HAP-1 (cell line): Measurements from ENCODE around the gene MAPK8.

ENCODE experiments used
- DNase-seq, 2 experiments: peaks; one replicate each; pipeline ENCODE4 v3.0.0-alpha.2; 2016 to 2020; ENCODE audit warnings: low spot score in 2 of 2
- H3K27me3 ChIP-seq: fragments of 250-450 bp; sonication (Bioruptor Pico); 2 replicates; pipeline ENCODE4 v1.5.1; 2020; ENCODE audit warnings: low read depth, mild to moderate bottlenecking, moderate library complexity
- H3K36me3 ChIP-seq: fragments of 250-450 bp; sonication (Bioruptor Pico); replicated peaks from 2 replicates; pipeline ENCODE4 v1.5.1; 2020; ENCODE audit warnings: mild to moderate bottlenecking
- H3K4me1 ChIP-seq: fragments of 250-450 bp; sonication (Bioruptor Pico); 2 replicates; pipeline ENCODE4 v1.5.1; 2020; ENCODE audit warnings: mild to moderate bottlenecking
- H3K4me3 ChIP-seq: fragments of 250-450 bp; sonication (Bioruptor Pico); 2 replicates; pipeline ENCODE4 v1.5.1; 2020; ENCODE audit warnings: mild to moderate bottlenecking, moderate library complexity
- H3K9me3 ChIP-seq: fragments of 250-450 bp; sonication (Bioruptor Pico); 2 replicates; pipeline ENCODE4 v1.5.1; 2020; ENCODE audit warnings: mild to moderate bottlenecking, moderate library complexity
- in situ Hi-C: fragments of 300-500 bp; cut with MboI; formaldehyde crosslinking; loops from 3 replicates; pipeline ENCODE4 v1.14.3; 2020; ENCODE audit warnings: low sequenced_read_pairs, inconsistent platforms, mixed read lengths

The MAPK8 gene

DNA sequence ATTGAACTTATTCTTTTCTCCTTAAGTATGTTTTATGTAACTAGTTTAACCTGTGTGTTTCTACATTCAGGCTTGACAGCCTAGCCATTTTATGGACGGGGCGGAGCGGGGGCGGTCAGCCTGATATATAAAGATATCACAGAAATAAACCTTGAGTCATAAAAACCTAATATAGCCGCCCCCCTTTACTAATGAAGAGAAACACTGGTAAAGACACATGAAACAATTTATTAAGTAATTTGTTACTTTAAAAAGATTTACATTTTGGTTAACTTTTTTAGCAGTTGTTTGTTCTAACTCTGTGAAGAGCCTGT is 84.0 kb downstream of the MAPK8 start:
- H3K27me3 ChIP-seq, result no peaks in the 10 kb centered on the region
- in situ Hi-C loops, result no loop called here
- no peaks in the 10 kb centered on the region for H3K9me3 ChIP-seq
- H3K4me1 ChIP-seq, result no peaks in the 10 kb centered on the region
- DNase-seq, result no peak
- no peak overlapping the region for H3K4me3 ChIP-seq
- H3K36me3 ChIP-seq, result no peaks in the 10 kb centered on the region

DNA sequence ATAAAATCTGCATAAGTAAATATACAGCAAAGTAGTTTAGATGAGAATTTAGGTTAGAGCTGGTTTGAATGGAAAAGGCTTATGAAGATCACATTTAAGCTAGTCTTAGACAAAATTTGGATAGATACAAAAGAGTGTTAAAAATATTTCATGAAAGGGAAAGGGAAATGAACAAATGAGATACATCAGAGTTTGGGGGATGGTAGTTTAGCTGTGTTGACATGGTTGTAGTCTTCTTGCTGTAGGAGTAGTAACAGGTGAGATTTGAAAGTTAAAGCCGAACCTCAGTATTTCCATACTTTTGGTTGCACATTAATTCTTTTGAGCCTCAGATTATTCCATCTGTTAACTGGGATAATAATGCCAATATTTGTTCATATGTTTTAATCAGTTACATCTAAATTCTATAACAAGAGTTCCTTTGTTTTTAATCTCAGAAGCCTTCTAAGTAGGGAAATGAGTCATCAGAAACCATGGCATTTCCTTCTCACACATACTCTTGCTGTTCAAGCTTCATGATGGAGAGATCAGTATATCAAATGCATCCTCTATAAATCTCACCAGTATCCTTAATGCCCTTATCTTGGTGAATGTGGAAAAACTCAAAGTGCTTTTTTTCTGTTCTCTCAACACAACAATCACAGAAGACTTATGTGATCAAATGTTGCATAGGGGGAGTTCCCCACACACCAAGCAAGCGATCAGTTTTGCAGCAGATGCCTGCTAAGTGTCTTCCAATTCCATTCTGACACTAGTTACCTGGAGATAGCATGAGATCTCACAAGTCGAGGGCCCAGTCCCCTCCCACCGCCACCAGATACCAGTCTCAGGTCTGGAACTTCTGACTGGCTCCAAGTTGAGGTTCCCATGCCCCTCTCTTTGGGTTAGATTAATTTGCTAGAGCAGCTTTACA is 84.7 kb downstream of the MAPK8 start:
- H3K27me3 ChIP-seq, result no peaks in the 10 kb centered on the region
- in situ Hi-C loops, result no loop called here
- no peak for DNase-seq
- no peaks in the 10 kb centered on the region for H3K4me1 ChIP-seq
- no peaks in the 10 kb centered on the region for H3K36me3 ChIP-seq
- no peaks in the 10 kb centered on the region for H3K9me3 ChIP-seq
- no peak overlapping the region for H3K4me3 ChIP-seq

DNA sequence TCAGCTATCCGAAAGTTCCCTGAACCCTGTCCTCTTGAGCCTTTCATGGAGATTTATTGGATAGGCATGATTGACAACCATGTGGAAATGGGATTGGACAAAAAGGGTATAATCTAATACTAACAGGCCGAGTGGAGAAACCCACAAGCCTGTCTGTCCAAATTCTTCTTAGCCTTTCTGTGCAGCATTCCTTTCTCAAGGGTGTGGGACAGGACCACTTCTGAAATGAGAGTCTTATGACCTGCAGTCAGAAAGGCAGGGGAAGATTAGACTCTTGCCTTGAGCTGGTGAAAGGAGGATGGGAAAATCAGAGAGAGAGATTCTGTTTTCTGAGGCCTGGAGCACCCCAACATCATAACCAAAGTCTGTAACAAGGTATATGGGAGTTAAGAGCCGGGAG is 85.5 kb downstream of the MAPK8 start:
- in situ Hi-C loops, result no loop called here
- H3K4me1 ChIP-seq, result no peaks in the 10 kb centered on the region
- H3K9me3 ChIP-seq, result no peaks in the 10 kb centered on the region
- no peak overlapping the region for H3K4me3 ChIP-seq
- DNase-seq, result no peak
- no peaks in the 10 kb centered on the region for H3K27me3 ChIP-seq
- no peaks in the 10 kb centered on the region for H3K36me3 ChIP-seq

DNA sequence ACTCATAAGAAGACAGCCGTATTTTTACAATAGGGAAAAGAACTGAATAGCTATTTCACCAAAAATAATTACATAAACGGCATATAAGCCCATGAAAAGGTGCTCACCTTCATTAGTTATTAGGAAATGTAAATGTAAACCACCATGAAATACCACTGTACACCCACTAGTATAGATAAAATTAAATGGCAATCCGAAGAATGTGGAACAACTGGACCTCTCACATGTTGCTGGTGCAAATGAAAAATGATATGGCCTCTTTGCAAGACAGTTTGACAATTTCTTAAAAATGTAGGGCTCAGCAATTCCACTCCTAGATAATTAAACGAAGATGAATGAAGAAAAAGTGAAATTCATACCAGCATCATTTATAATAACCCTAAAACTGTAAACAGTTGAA is 91.8 kb downstream of the MAPK8 start:
- Histone ChIP-seq H3K4me3 (no peak overlapping the region), H3K4me1 (peaks cover 15% of the 10 kb centered on the region), H3K9me3 (no peaks in the 10 kb centered on the region), H3K36me3 (no peaks in the 10 kb centered on the region), H3K27me3 (no peaks in the 10 kb centered on the region)
- no peak for DNase-seq
- in situ Hi-C loops, result no loop called here

DNA sequence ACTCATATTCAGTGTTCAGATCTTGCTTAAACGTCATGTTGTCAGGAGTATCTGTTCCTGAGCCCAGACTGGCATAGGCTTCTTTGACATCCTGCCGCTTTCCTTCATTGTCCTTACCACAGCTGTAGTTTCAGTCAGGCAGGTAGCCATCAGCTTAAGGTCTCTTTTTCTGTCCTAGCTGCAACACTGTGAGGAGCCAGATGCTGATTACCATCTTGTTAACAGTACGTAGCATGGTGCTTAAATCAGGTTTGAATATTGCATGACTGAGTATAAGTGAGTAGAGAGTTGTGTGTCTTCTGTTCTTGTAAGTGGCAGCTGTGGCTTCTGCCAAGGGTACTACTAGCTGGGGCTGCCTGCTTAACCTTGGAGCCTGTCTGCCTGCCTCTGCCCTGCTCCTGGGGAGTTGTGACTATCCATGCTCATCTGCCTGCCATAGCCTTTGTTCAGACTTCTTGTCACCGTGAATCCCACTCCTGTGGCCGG is 92.6 kb downstream of the MAPK8 start:
- in situ Hi-C loops, result no loop called here
- H3K9me3 ChIP-seq, result no peaks in the 10 kb centered on the region

DNA sequence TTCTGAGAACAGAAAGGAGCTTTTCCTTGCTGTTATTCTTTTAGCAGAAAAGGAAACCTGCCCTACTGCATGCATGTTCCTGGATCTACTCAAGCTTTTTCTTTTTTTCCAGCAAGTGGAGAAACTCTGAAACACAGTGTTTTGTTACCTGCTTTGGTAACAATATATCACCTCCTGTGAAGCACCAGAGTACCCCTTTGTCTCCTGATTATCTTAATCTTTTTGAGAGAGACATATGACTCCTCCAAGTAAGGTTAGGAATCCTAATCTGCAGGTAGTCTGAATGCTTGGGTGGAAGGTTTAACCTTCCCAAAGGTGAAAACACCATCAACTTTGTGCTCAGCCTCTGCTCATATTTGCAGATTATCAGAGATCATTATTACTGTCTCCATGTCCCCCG is 93.1 kb downstream of the MAPK8 start:
- in situ Hi-C loops, result no loop called here
- H3K4me3 ChIP-seq, result no peak overlapping the region
- H3K27me3 ChIP-seq, result no peaks in the 10 kb centered on the region
- H3K36me3 ChIP-seq, result no peaks in the 10 kb centered on the region
- H3K9me3 ChIP-seq, result no peaks in the 10 kb centered on the region
- no peak for DNase-seq
- peaks cover 15% of the 10 kb centered on the region for H3K4me1 ChIP-seq

More for the DNA sequence above, 92.6 kb downstream of the MAPK8 start:
- DNase-seq, result no peak
- Histone ChIP-seq H3K4me3 (no peak overlapping the region), H3K36me3 (no peaks in the 10 kb centered on the region), H3K27me3 (no peaks in the 10 kb centered on the region), H3K4me1 (peaks cover 15% of the 10 kb centered on the region)

DNA sequence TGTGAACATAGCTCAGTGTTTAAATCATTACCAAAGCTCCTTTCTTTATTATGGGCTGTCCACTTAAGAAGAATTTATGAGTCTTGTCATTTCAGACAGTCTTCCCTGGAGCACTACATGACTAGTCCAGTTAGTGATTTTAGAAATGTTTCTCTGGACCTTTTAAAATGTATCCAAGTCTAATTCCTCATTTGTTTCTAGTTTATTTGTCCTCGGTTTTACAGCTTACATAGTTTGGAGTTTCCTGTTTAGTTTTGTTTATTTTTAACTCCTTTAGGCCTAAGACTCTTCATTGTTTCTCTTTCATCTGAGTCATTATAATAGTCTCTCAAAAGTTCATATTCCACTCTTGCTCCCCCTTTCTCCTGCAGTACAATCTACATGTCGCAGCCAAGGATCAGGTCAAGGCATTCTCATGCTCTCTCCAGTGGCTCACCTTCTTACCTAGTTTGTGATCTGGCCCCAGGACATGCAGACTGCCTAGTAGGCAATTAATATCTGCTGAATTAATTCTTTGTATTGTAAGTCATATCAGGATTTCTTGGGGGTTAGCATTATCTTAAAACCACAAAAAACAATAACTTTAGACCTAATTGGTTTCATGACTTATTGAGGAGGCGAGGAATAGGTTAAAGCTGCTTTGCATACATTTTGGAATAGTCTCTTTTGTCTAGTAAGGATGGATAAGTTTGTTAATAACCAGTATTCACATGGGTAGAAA is 93.8 kb downstream of the MAPK8 start:
- in situ Hi-C loops, result no loop called here
- DNase-seq, result peak in 1 of 2 experiments; percentile 3
- H3K27me3 ChIP-seq, result no peaks in the 10 kb centered on the region

DNA sequence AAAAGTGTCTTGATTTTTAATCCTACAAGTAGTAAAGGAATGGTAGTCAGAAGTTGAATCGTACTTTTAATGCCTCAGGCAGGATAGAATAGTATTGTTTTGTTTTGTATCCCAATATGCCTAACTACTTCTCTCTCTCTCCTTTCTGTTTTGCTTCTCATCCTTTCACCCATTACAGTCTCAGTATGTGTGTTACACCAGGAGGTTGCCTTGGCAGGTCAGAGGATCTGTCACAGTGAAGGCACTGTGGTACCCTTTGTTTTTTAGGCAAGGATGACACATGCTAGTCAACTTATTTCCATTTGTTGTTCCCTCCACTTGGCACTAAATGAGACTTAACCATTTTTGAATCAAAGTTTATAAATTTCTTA is 94.4 kb downstream of the MAPK8 start:
- Histone ChIP-seq H3K4me3 (no peak overlapping the region), H3K9me3 (no peaks in the 10 kb centered on the region), H3K36me3 (no peaks in the 10 kb centered on the region), H3K27me3 (no peaks in the 10 kb centered on the region), H3K4me1 (peaks cover 15% of the 10 kb centered on the region)
- DNase-seq, result no peak
- in situ Hi-C loops, result no loop called here

More for the DNA sequence above, 93.8 kb downstream of the MAPK8 start:
- H3K9me3 ChIP-seq, result no peaks in the 10 kb centered on the region
- H3K36me3 ChIP-seq, result no peaks in the 10 kb centered on the region
- H3K4me1 ChIP-seq, result peaks cover 15% of the 10 kb centered on the region
- no peak overlapping the region for H3K4me3 ChIP-seq

DNA sequence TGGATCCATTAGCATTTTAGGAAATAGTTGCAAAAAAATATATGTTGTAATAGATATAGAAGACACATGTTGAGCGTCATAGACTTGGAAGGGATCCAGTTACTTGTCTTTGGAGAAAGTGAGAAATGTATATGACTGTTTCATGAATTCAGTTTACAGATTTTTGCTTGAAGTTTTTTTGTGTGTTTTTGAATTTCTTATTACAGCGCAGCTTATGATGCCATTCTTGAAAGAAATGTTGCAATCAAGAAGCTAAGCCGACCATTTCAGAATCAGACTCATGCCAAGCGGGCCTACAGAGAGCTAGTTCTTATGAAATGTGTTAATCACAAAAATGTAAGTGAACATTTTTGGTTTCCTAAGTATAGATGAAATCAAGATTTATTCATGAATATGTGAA is 98.2 kb downstream of the MAPK8 start:
- Histone ChIP-seq H3K4me1 (peaks cover 13% of the 10 kb centered on the region), H3K27me3 (no peaks in the 10 kb centered on the region), H3K9me3 (no peaks in the 10 kb centered on the region), H3K36me3 (no peaks in the 10 kb centered on the region), H3K4me3 (no peak overlapping the region)
- in situ Hi-C loops, result no loop called here
- no peak for DNase-seq

DNA sequence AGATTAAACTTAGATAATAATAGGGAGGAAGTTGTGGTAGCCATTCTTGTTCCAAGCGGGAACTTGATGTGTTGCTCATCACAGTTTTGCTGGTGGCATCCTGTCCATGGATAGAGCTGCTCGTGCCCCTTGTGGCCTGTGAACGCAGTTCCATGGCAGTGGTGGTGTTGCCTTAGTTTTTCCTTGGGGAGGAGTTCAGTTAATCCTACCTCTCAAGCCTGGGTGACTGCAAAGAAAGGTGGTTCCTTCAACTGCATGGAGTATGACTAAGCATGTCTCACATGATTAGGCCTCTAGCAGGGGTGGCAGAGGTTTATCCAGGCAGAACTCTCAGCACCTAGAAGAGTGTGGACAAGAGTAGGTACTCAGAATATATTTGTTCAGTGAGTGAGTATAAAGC is 99.7 kb downstream of the MAPK8 start:
- Histone ChIP-seq H3K27me3 (no peaks in the 10 kb centered on the region), H3K4me3 (no peak overlapping the region), H3K36me3 (no peaks in the 10 kb centered on the region), H3K9me3 (no peaks in the 10 kb centered on the region), H3K4me1 (peaks cover 7% of the 10 kb centered on the region; the same call in 1 of the 2 replicates)
- in situ Hi-C loops, result no loop called here
- DNase-seq, result no peak

DNA sequence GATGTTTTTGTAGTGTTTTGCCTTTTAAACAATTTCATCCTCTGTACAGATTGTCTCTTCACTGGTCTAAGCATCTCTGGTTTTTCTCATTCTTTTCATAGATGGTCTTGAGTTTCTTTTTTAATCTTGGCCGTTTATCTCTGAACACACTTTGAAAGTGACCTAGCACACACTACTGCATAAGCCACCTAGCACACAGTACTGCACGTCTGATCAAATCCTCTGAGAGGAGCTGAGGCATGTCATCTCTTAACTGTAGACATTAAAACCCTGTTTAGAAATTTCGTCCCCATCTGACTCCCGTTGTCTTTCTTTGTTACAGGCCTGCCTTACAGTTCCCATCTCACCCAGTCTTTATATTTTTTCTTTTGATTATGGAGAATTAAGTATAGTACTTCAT is 100.2 kb downstream of the MAPK8 start:
- Histone ChIP-seq H3K4me3 (no peak overlapping the region), H3K36me3 (no peaks in the 10 kb centered on the region), H3K27me3 (no peaks in the 10 kb centered on the region), H3K9me3 (no peaks in the 10 kb centered on the region), H3K4me1 (peaks cover 7% of the 10 kb centered on the region; the same call in 1 of the 2 replicates)
- in situ Hi-C loops, result no loop called here
- no peak for DNase-seq

DNA sequence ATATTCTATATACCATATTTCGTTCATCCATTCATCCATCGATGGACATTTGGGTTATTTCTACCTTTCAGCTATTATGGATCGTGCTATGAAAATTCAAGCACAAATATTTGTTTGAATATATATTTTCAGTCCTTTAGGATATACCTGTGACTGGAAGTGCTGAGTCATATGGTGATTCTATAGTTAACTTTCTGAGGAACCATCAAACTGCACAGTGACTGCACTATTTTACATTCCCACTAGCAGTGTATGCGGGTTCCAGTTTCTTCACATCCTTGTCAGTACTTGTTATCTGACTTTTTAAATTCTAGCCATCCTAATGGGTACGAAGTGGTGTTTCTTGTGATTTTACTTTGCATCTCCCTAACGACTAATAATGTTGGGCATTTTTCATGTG is 104.0 kb downstream of the MAPK8 start:
- H3K4me1 ChIP-seq, result peaks cover 9% of the 10 kb centered on the region
- in situ Hi-C loops, result no loop called here
- H3K4me3 ChIP-seq, result no peak overlapping the region
- no peaks in the 10 kb centered on the region for H3K9me3 ChIP-seq
- no peak for DNase-seq
- no peaks in the 10 kb centered on the region for H3K27me3 ChIP-seq
- H3K36me3 ChIP-seq, result no peaks in the 10 kb centered on the region

DNA sequence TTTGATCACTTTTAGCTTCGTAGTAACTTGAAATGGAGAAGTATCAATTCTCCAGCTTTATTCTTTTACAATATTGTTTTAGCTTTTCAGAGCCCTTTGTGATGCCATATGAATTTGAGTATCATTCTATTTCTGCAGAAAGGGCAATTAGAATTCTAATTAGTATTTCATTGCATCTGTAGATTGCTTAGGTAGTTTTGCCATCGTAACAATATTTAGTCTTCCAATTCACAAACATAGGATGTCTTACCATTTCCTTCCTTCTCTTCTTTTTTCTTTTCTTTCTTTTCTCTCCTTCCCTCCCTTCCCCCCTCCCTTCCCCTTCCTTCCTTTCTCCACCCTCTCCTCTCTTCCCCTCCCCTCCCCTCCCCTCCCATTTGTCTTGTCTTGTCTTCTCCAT is 105.0 kb downstream of the MAPK8 start:
- no peaks in the 10 kb centered on the region for H3K9me3 ChIP-seq
- H3K36me3 ChIP-seq, result no peaks in the 10 kb centered on the region
- DNase-seq, result no peak
- H3K27me3 ChIP-seq, result no peaks in the 10 kb centered on the region
- H3K4me1 ChIP-seq, result peaks cover 12% of the 10 kb centered on the region
- in situ Hi-C loops, result no loop called here
- no peak overlapping the region for H3K4me3 ChIP-seq

DNA sequence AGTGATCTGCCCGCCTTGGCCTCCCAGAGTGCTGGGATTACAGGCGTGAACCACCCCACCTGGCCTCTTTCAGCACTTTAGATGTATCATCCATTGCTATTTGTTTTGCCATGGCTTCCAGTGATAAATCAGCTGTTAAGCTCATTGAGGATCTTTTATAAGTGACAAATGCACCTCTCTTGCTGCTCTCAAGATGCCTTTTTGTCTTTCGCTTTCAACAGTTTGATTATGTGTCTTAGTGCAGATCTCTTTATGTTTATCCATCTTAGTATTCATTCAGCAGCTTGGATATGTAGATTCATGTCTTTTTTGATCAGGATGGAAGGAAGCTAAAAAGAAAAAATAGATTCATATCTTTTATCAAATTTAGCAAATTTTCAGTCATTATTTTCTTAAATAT is 105.6 kb downstream of the MAPK8 start:
- H3K9me3 ChIP-seq, result no peaks in the 10 kb centered on the region
- H3K4me1 ChIP-seq, result peaks cover 12% of the 10 kb centered on the region
- in situ Hi-C loops, result no loop called here
- H3K36me3 ChIP-seq, result no peaks in the 10 kb centered on the region
- H3K4me3 ChIP-seq, result no peak overlapping the region
- H3K27me3 ChIP-seq, result no peaks in the 10 kb centered on the region
- no peak for DNase-seq
